GM21423 (cell line): ENCODE results near the gene C6orf47.

Experiments
- ATAC-seq: cut with Tn5 transposase; IDR thresholded peaks from one replicate; pipeline ENCODE4 v1.9.1; 2021; ENCODE audit warnings: mild to moderate bottlenecking, moderate library complexity; ENCODE audit not compliant: unreplicated experiment

The C6orf47 gene

GRCh38 chr6:31617010-31617409 is 43.6 kb downstream of the C6orf47 start:
- no peak for ATAC-seq

GRCh38 chr6:31615748-31616147 is 44.8 kb downstream of the C6orf47 start:
- ATAC-seq = no peak

GRCh38 chr6:31614684-31615578 is 45.6 kb downstream of the C6orf47 start, which contains the start of gene AIF1:
Gene AIF1, plus strand, starts transcription at chr6:31615234. Its CDS starts 96 bp downstream, at chr6:31615330.
- ATAC-seq = no peak

GRCh38 chr6:31614075-31614619 is 46.4 kb downstream of the C6orf47 start:
- no peak for ATAC-seq

- no peak for ATAC-seq
Observed at GRCh38 chr6:31610968-31611367, 49.6 kb downstream of the C6orf47 start.

GRCh38 chr6:31609519-31610406 is 50.8 kb downstream of the C6orf47 start:
- ATAC-seq = no peak
